Islet of Langerhans (tissue), 1 donor: ENCODE data around the gene ASMTL.
"Not testable (repeated sequence)": the region's sequence is repeated elsewhere in the genome, so short reads cannot be mapped to it uniquely, and the experiment has no call there.

ENCODE experiments used
- FAIRE-seq: peaks from one replicate; lab custom pipeline; 2011; peaks lifted over from hg19 to GRCh38; lab: Jason Lieb, UNC

The ASMTL gene

GRCh38 chrX:1387141-1387776 lies 65.5 kb downstream of the ASMTL start:
- no peak for FAIRE-seq

DNA sequence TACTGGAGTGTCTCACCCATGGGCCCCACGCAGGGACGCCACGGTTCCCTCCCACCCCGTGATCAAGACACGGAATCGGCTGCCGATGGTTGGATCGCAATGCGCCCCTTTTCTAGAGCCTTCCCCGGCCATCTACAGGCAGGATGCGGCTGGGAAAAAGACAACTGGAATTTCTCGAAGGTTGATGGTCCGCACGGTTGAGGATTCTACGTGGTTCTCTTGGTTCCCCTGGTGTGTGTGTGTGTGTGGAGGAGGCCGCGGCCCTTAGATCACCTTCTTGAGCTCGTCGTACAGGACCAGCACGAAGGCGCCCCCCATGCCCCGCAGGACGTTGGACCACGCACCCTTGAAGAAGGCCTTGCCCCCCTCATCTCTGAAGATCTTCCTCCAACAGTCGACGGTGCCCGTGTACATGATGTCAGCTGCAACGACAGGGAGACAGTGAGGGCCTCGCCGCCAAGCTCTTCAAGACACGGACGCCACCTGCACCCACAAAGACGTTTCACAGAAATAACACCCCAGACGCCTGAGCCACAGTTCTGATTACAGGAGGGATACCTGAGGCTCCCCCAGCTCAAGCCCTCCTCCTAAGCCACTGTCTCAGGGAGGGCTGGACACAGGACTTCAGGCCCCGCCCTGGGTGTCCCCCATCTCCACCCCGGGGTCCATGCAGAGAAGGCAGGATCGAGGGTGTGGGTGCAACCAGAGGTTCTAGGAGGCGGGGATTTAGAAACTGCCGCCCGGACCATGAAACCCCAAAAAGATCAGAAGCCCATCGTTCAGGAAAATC lies 66.2 kb downstream of the ASMTL start:
- FAIRE-seq = no peak

DNA sequence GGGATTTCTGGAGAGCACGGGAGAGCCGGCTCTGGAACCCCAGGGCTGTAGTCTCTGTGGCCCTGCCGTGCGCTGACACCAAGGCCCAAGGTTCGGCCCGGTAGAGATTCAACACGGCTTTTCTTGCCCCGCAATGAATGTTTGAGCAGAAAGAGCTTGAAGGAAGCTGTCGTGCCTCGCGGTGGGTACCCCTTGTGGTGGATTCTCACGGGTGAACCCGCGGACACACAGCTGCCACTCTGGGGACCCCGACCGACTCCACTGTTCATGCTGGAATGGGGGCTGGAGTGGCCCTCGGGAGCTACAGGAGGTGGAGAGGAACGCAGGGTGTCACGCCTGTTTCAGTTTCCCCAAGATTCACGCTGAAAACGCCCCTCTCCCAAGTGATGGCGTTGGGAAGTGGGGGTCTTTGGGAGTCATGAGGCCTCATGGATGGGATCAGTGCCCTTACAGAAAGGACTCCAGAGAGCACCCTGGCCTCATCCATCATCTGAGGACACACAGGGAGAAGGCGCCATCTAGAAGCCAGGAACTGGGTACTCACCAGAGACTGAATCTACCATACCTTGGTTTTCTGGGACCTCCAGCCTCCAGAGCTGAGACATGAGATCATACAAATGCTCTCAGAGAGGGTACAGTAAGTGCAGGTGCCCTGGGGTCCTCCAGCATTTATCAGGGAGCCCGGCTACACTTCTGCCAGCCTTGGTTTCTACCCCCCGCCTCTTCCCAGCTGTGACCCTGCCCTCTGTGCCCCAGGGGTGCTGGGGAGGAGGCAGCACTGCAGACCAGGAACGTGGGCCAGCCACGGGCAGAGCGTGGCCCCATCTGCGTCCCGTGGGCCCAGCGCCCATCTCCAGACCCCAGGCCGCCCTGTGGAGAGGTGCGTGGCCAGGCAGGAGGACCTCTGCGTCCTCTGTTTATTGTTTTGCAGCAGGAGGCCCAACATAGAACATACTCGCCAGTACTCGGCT lies 67.2 kb downstream of the ASMTL start:
- FAIRE-seq = no peak

DNA sequence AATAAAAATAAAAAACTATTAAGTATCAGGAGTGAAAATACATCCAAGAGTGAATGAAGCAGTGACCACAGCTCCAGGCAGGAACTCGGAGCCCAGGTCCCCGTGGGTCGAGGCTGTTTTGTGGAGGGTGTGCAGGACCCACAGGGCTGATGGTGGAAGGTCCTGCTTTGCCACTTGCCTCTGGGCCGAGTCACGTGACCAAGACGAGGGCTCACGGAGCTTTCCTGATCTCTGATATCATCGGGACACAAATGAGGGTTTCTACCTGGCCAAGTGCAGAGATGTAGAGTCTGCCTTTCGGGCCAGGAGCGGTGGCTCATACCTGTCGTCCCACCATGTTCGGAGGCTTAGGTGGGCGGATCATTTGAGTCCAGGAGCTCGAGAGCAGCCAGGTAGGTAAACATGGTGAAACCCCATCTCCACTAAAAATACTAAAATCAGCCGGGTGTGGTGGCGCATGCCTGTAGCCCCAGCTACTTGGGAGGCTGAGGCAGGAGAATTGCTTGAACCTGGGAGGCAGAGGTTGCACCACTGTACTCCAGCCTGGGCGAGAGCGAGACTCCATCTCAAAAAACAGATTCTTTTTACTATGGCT lies 68.0 kb downstream of the ASMTL start:
- no peak for FAIRE-seq

DNA sequence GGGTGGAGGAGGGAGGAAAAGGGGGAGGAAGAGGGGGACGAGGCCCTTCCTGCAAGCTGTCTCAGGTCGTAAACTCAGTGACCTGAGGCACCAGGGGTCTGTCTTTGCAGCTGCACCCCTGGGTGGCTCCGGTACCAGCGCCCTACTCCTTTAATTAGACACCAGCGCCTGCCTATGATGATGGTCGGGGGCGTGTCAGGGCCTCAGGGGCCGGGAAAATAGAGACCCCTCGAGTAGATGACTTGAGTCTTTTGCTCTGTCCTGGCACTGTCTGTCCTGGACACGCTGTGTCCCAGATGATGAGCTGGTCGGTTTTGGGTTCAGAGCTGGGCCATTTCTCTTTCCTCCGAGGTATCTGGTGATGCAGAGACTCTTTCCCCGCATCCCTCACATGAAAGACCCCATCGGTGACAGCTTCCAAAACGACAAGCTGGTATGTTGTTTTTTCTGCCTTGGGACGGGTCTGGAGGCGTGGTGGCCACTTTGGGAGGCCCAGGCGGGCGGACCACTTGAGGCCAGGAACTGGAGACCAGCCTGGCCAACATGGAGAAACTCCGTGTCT lies 72.0 kb downstream of the ASMTL start:
- FAIRE-seq = no peak

DNA sequence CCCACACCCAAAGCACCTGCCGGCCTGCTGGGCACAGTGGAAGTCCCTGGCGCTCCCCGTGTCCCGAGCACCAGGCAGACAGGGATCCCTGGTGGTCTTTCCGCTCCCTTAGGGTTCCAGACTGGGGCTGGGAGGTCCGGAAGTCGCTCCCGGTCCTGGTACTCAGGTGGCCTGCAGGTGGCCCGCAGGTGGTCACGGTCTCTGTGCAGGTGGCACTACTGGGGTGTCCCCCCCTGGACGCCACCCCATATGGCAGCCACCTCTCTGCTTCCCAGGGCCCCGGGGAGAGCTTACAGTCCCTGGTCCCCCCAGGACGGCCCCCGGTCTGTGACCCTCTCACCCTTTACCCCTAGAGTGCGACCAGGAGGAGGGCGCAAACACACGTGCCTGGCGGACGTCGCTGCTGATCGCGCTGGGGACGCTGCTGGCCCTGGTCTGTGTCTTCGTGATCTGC lies 74.4 kb downstream of the ASMTL start:
- FAIRE-seq = no peak

DNA sequence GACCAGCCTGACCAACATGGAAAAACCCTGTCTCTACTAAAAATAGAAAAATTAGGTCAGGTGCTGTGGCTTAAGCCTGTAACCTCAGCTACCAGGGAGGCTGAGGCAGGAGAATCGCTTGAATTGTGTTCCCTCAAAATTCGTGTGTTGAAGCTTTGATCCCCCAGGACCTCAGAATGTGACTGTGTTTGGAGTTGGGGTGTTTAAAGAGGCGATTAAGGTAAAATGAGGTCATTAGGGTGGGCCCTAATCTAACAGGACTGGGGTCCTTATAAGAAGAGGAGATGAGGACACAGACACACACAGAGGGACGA lies 84.4 kb downstream of the ASMTL start:
- no peak for FAIRE-seq

- not testable (repeated sequence) for FAIRE-seq
Observed at GRCh38 chrX:1366363-1366762, 86.3 kb downstream of the ASMTL start.

GRCh38 chrX:1361910-1362309 lies 90.8 kb downstream of the ASMTL start:
- FAIRE-seq = no peak

GRCh38 chrX:1361275-1361674 lies 91.4 kb downstream of the ASMTL start:
- FAIRE-seq = no peak

DNA sequence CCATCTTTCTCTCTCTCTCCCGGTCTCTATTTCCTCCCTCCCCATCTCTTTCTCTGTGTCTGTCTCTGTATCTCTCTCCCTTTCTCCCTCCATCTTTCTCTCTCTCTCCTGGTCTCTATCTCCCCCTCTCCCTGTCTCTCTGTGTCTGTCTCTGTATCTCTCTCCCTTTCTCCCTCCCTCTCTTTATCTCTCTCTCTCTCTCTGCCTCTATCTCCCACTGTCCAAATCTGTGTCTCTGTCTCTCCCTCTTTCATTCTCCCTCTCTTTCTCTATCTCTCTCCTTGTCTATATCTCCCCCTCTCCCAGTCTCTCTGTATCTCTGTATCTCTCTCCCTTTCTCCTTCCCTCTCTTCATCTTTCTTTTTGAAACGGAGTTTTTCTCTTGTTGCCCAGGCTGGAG lies 92.5 kb downstream of the ASMTL start:
- FAIRE-seq = no peak

GRCh38 chrX:1359477-1359873 lies 93.2 kb downstream of the ASMTL start:
- FAIRE-seq = no peak

GRCh38 chrX:1358793-1359476 lies 93.8 kb downstream of the ASMTL start:
- FAIRE-seq = no peak

GRCh38 chrX:1357993-1358392 lies 94.7 kb downstream of the ASMTL start:
- no peak for FAIRE-seq

- FAIRE-seq = no peak
Observed at GRCh38 chrX:1355131-1356046, 97.3 kb downstream of the ASMTL start.

DNA sequence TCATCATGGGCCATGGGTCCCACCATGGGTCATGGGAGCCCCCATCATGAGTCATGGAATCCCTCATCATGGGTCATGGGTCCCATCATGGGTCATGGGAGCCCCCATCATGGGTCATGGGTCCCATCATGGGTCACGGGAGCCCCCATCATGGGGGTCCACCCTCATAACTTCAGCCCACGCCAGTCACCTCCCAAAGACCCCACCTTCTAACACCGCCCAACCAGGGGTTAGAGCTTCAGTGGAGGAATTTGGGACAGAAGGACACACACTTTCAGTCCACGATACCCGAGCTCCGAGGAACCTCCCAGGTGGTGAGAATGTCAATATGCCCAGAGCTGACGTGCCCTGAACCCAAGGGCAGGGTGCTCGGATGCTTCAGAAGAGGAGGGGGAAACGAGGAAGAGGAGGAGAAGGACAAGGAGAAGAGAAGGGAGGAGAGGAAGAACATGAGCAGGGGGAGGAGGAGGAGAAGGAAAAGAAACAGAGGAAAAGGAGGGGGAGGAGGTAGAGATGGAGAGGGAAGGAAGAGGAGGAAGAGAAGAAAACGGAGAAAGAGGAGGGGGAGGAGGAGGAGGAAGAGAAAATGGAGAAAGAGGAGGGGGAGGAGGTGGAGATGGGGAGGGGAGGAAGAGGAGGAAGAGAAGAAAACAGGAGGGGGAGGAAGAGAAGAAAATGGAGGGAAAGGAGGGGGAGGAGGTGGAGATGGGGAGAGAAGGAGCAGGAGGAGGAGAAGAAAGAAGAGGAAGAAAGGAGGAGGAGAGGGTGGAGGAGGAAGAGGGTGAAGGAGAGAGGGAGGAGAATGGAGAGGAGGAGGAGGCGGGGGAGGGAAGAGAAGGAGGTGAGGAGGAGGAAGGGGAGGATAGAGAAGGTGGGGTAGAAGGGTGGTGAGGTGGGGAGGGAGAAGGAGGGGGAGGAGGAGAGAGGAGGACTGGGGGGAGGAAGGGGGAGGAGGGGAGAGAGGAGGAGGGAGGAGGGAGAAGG lies 98.4 kb downstream of the ASMTL start:
- FAIRE-seq = no peak
